ENCODE results near the gene OR52E1.

The OR52E1 gene

GRCh38 chr11:5081405-5081804, 12.0 kb downstream of the OR52E1 start:
- no peak for TF ChIP-seq CTCF (conservative IDR thresholded peaks at IDR 0.05; ENCODE audit: low read depth, low read length)
- no peak for DNase-seq (ENCODE audit: low read depth)
- no peak overlapping the region for H3K4me3 ChIP-seq (ENCODE audit: low read length)

- no peak for TF ChIP-seq CTCF (conservative IDR thresholded peaks at IDR 0.05; ENCODE audit: low read depth, low read length)
Observed at GRCh38 chr11:5083602-5084001, 14.2 kb downstream of the OR52E1 start.

GRCh38 chr11:5088556-5088955, 19.2 kb downstream of the OR52E1 start:
- no peak overlapping the region for H3K4me3 ChIP-seq (ENCODE audit: low read length)
- no peak for DNase-seq (ENCODE audit: low read depth)
- TF ChIP-seq CTCF (conservative IDR thresholded peaks at IDR 0.05; ENCODE audit: low read depth, low read length): no peak

More at GRCh38 chr11:5083602-5084001, 14.2 kb downstream of the OR52E1 start:
- H3K4me3 ChIP-seq (ENCODE audit: low read length): no peak overlapping the region
- no peak for DNase-seq (ENCODE audit: low read depth)

- TF ChIP-seq CTCF (conservative IDR thresholded peaks at IDR 0.05; ENCODE audit: low read depth, low read length): no peak
Observed at GRCh38 chr11:5090668-5091067, 21.3 kb downstream of the OR52E1 start.

GRCh38 chr11:5092821-5093585, 23.6 kb downstream of the OR52E1 start:
- no peak for TF ChIP-seq CTCF (conservative IDR thresholded peaks at IDR 0.05; ENCODE audit: low read depth, low read length)
- H3K4me3 ChIP-seq (ENCODE audit: low read length): no peak overlapping the region
- DNase-seq (ENCODE audit: low read depth): no peak

More at GRCh38 chr11:5090668-5091067, 21.3 kb downstream of the OR52E1 start:
- no peak for DNase-seq (ENCODE audit: low read depth)
- no peak overlapping the region for H3K4me3 ChIP-seq (ENCODE audit: low read length)

- H3K4me3 ChIP-seq (ENCODE audit: low read length): no peak overlapping the region
- TF ChIP-seq CTCF (conservative IDR thresholded peaks at IDR 0.05; ENCODE audit: low read depth, low read length): no peak
- DNase-seq (ENCODE audit: low read depth): no peak
Observed at GRCh38 chr11:5096011-5096410, 26.6 kb downstream of the OR52E1 start.

- TF ChIP-seq CTCF (conservative IDR thresholded peaks at IDR 0.05; ENCODE audit: low read depth, low read length): no peak
- no peak overlapping the region for H3K4me3 ChIP-seq (ENCODE audit: low read length)
- no peak for DNase-seq (ENCODE audit: low read depth)
Observed at GRCh38 chr11:5102246-5102645, 32.9 kb downstream of the OR52E1 start.
